Measurements from ENCODE around the gene PHOSPHO1.
"Not testable (repeated sequence)": the region's sequence is repeated elsewhere in the genome, so short reads cannot be mapped to it uniquely, and the experiment has no call there.

Gene PHOSPHO1

GRCh38 chr17:49193513-49194296, 36.9 kb downstream of the PHOSPHO1 start:
- no peak for DNase-seq (ENCODE audit: extremely low read depth in 1 of 2, low read depth in 1 of 2)

GRCh38 chr17:49191917-49192741, 38.5 kb downstream of the PHOSPHO1 start:
- DNase-seq (ENCODE audit: extremely low read depth in 1 of 2, low read depth in 1 of 2): peak; percentile 78 to 79

GRCh38 chr17:49191409-49191916, 39.1 kb downstream of the PHOSPHO1 start:
- no peak for DNase-seq (ENCODE audit: extremely low read depth in 1 of 2, low read depth in 1 of 2)

- DNase-seq (ENCODE audit: extremely low read depth in 1 of 2, low read depth in 1 of 2): no peak
Measured at GRCh38 chr17:49190932-49191331, 39.7 kb downstream of the PHOSPHO1 start.

- no peak for DNase-seq (ENCODE audit: extremely low read depth in 1 of 2, low read depth in 1 of 2)
Measured at GRCh38 chr17:49187301-49187700, 43.3 kb downstream of the PHOSPHO1 start.

- DNase-seq (ENCODE audit: extremely low read depth in 1 of 2, low read depth in 1 of 2): not testable (repeated sequence)
Measured at GRCh38 chr17:49185381-49185780, 45.2 kb downstream of the PHOSPHO1 start.

- DNase-seq (ENCODE audit: extremely low read depth in 1 of 2, low read depth in 1 of 2): not testable (repeated sequence)
Measured at GRCh38 chr17:49184522-49184921, 46.1 kb downstream of the PHOSPHO1 start.

- DNase-seq (ENCODE audit: extremely low read depth in 1 of 2, low read depth in 1 of 2): no peak
Measured at GRCh38 chr17:49183801-49184200, 46.8 kb downstream of the PHOSPHO1 start.

GRCh38 chr17:49183341-49183740, 47.2 kb downstream of the PHOSPHO1 start:
- no peak for DNase-seq (ENCODE audit: extremely low read depth in 1 of 2, low read depth in 1 of 2)

- DNase-seq (ENCODE audit: extremely low read depth in 1 of 2, low read depth in 1 of 2): no peak
Measured at GRCh38 chr17:49180998-49181635, 49.5 kb downstream of the PHOSPHO1 start.

GRCh38 chr17:49180303-49180702, 50.3 kb downstream of the PHOSPHO1 start:
- DNase-seq (ENCODE audit: extremely low read depth in 1 of 2, low read depth in 1 of 2): peak; percentile 18 to 44

- not testable (repeated sequence) for DNase-seq (ENCODE audit: extremely low read depth in 1 of 2, low read depth in 1 of 2)
Measured at GRCh38 chr17:49175978-49176377, 54.6 kb downstream of the PHOSPHO1 start.

Data from stimulated activated CD8-positive, alpha-beta memory T cell treated with anti-CD3 and anti-CD28 coated beads, Interleukin-7, amount 100 ng/mL, for 48 hours (primary cell).